C1 segment of cervical spinal cord (tissue), 14 donors: ENCODE results near the gene TLE4.
A peak's percentile ranks its signal among the peaks of the same experiment; 100 is the strongest.
"Not testable (repeated sequence)": the region's sequence is repeated elsewhere in the genome, so short reads cannot be mapped to it uniquely, and the experiment has no call there.

Experiments
- DNase-seq, 14 donors: peaks; one replicate each; lab custom pipeline; 2025; lab: John Stamatoyannopoulos, UW

Gene TLE4

DNA sequence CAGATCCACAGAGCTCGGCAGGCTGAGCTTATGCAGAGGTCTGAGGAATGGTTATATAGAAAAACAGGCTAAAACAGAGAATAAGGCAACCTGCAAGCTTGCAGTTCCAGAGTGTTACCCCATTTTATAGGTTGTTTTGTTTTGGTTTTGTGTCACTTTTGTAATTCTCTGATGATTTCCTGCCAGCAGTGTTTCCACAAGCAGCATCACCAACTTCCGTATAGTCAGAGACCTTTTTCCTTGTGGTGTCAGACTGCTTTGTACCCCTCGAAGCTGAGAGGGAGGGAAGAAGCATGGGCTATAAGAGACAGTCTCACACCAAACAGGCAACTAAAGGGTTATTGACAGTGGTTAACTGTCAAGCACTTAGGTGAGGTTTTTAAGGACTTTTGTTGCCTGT is 61.8 kb downstream of the TLE4 start:
- no peak for DNase-seq

DNA sequence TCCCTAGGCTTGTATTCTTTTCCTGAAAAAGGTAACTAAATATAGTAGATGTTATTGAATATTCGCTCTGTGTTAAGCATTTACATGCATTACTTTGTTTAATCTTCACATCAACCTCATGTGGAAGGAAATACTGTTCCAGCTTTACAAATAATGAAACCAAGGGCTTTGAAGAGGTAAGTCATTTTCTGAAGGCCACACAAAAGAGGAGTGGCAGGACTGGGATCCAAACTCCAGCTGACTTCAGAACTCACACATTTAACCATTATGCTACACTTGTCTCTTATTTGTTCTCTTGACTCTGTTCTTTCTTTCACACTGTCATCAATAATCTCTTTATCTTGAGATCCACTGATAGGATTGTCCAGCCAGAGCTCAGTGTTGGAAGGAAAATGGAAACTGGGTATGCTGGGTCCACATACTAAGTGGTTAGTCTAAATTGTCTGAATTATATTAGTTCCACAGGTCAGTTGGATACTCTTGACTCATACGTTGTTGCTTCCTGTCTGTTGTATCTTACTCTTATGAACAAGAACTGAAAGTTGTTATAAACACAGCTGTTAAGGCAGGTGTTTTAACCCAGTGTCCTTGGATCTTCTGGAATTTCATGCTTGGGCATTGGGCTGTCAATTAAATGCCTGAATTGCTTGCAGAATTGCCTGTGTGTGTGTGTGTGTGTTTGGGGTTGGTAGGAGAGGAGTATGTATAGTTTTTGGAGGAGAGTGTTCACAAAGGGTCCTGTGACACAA is 65.6 kb downstream of the TLE4 start:
- no peak for DNase-seq

GRCh38 chr9:79638806-79639205 is 67.0 kb downstream of the TLE4 start:
- DNase-seq = no peak

- DNase-seq = no peak
Measured at GRCh38 chr9:79639354-79639753, 67.6 kb downstream of the TLE4 start.

DNA sequence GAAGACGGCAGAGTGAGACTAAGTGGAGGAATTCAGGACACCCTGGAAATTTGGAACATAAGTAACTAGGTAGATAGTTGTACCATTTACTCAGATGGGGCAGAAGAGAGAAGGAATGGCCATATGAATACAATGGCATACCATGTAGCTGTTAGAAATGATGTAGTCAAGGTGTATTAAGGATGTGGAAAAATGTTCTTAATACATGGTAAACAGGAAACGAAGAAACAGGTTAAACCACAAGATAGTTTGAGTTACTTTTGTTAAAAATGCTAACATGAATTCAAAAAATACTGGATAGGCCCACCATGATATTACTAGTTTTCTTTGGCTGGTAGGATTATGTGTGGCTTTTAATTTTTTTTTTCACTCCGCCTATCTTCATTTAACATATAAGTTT is 68.3 kb downstream of the TLE4 start:
- DNase-seq = not testable (repeated sequence)

DNA sequence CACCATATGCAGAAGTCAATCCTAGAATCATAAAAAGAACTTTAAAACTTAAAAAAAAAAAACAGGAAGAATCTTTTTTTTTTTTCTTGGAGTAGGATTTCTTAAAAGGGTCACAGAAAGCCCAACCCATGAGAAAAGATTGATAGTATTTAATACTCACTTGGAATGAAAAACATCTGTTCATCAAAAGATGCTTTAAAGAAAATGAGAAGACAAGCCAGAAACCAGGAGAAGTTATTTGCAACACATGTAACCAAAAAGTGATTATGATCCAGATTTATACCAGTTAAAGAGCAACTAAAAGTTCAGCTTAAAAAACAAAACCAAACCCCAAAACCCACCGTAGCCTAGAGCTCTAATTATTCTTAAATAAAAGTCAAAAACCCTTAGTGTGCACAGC is 69.3 kb downstream of the TLE4 start:
- DNase-seq = no peak

DNA sequence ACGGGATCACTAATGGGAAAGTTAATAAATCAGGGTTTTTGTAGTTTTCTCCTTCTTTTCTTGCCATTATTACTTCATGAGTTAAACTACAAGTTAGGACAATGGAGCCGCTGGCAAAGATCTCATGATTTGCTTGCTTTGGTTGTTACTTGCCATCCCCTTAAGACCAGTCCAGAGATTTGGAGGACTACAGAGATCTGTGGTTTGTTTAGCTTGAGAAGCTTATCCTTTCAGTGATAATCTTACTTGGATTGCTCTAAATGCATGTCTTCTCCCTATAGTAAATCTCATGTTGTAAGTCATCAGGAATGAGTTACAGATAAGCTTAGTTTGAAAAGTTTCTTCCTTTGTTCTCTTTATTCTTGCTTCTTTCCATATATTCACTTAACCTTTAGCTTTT is 70.9 kb downstream of the TLE4 start:
- DNase-seq = no peak

- no peak for DNase-seq
Measured at GRCh38 chr9:79644048-79644447, 72.3 kb downstream of the TLE4 start.

DNA sequence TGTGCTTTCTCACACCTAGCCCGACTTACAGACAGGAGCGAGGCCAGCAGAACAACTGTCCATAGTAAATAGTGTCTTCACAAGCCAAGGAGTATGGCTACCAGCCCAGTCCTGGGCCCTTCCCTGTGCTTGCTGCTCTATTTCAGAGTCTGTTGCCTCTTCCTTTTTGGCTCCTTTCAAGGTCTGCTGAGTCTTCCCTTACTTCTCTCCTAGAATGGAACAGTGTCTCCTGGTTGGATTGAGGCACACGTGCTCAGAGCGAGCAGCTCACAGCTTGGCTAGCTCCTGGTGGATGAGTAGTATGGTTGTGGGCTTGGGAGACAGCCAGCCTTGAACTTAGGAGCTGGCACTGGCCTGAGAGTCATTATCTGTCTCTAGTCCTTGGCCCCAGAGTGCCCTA is 72.8 kb downstream of the TLE4 start:
- peak in 1 of 14 donors; percentile 16 for DNase-seq

- DNase-seq = no peak
Measured at GRCh38 chr9:79645110-79645509, 73.3 kb downstream of the TLE4 start.

GRCh38 chr9:79646096-79646495 is 74.3 kb downstream of the TLE4 start:
- no peak for DNase-seq

- peak in 2 of 14 donors; percentile 10 to 17 for DNase-seq
Measured at GRCh38 chr9:79651251-79651795, 79.6 kb downstream of the TLE4 start.

- no peak for DNase-seq
Measured at GRCh38 chr9:79652598-79652997, 80.8 kb downstream of the TLE4 start.

GRCh38 chr9:79654591-79655382 is 83.0 kb downstream of the TLE4 start:
- DNase-seq = not testable (repeated sequence)

DNA sequence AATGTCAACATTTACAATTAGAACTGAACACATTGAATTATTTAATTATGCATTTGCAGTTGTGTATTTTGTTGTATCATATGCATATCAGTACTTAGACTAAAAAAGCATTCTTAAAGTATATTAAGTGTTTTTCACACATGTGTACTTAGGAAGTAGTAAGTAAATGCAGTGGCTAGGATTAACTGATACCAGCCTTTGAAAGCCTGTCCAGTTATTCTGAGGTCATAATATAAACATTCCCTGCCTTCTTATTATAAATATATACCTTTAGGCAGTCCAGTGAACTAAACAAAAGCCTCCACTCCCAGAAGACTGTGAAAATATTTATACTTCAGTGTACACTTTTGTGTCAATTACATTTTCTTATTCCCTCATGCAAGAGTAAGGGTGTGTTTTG is 83.8 kb downstream of the TLE4 start:
- DNase-seq = no peak

GRCh38 chr9:79656169-79656568 is 84.4 kb downstream of the TLE4 start:
- DNase-seq = no peak

DNA sequence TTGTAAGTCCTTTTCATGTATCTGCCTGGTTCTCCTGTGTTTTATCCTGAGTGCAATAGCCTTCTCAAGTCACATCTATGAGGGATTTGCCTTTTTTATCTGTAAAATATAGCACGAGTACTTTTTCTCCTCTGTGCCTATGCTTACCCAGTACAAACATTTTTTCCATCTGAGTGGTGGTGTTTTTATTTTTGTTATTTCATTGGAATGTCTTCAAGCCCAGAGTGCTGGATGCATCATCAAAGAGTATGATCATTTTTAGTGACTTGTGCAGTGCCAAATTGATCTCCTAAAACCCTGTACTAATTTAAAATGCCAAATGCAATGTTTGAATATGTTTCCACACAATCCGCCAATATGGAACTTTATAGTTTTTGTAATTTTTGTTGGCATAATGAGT is 86.1 kb downstream of the TLE4 start:
- no peak for DNase-seq

DNA sequence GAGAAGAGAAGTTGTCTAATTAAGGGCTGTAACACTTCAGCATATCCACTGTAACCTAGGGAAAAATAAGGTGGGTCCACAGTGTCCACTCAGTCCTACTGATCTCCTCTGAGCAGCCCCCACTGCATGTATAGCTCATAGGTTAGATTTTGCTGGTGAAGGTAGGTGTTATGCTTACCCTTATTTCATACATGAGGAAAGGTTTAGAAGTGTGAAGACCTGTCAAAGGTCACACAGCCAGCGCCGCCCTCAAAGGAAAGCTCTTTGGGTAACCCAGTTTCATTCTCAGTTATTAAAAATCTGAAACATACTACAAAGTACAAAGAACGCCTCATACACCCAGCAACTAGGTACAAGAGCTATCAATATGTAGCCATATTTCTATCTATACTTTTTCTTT is 87.2 kb downstream of the TLE4 start:
- DNase-seq = no peak

GRCh38 chr9:79660615-79661014 is 88.8 kb downstream of the TLE4 start:
- DNase-seq = peak in 1 of 14 donors; percentile 76

DNA sequence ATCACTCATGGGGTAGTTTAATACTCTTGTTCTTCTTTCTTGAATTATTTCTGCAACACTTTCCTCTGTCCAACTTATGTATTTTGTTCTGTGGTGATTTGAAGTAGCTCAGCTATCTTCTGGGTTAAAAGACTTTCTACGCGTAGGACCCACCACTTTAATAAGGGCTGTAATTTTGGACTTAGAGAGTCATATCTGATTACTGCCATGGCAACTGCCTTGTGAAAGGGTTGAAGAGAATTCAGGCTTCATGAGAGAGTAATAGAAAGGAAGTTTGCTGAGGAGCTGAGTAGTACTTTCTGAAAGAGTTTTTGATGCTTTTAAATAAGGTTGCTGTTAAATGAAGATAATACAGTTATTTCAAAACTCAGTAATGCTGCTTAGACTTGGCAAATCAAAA is 89.5 kb downstream of the TLE4 start:
- peak in 1 of 14 donors; percentile 14 for DNase-seq

DNA sequence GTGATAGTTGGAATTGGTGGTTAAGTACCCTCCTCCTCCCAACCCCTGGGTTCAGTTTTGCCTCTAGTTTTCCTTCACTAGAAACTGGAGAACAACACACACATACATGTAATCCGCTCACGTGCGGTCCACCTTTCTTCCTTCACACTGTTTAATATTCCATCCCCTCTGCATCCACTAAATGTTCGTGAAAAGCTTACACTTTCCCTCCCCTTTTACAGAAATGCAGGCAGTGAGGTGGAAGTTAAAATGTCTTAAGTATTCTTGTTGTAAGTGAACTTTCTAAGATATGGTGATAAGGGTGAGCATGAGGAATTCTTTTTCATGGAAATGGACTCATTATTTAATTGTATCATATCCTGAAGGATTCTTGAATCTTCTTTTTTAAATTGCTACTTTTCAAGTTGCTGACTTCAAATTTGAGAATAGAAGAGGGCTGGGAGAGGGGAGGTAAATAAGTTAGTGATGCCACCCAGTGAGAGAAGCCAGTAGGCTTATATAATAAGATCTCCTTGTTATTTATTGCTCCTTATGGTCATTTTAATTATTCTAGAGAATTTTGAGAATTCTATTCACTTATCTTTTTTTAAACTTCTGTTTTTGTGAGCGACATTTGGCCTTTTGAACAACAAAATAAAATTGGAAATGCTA is 90.2 kb downstream of the TLE4 start:
- no peak for DNase-seq

- no peak for DNase-seq
Measured at GRCh38 chr9:79662537-79662956, 90.8 kb downstream of the TLE4 start.
